GM19438 (cell line): ENCODE results near the gene ZNF490.

Source experiments
- ATAC-seq: cut with Tn5 transposase; IDR thresholded peaks from one replicate; pipeline ENCODE4 v1.9.1; 2021; ENCODE audit warnings: low read depth; ENCODE audit not compliant: unreplicated experiment

ZNF490 gene

GRCh38 chr19:12546068-12546467, 64.5 kb downstream of the ZNF490 start:
- ATAC-seq: no peak

- no peak for ATAC-seq
These were observed 65.3 kb downstream of the ZNF490 start for GRCh38 chr19:12545267-12545666.

- ATAC-seq: no peak
These were observed 66.2 kb downstream of the ZNF490 start for GRCh38 chr19:12544401-12544876.

- ATAC-seq: no peak
These were observed 66.8 kb downstream of the ZNF490 start for GRCh38 chr19:12543855-12544254.
